Fibroblast of the aortic adventitia (primary cell): ENCODE results near the gene SPATA22. TPM values are rescaled to one million over a fixed set of nuclear protein-coding genes. Genes with fewer than 3 reads are reported as not detected.
"Not testable (repeated sequence)": the region's sequence is repeated elsewhere in the genome, so short reads cannot be mapped to it uniquely, and the experiment has no call there.

Source experiments
- DNase-seq: peaks from one replicate; pipeline ENCODE4 v3.0.0-alpha.2; 2010; ENCODE audit warnings: low read depth
- H3K4me3 ChIP-seq: 2 replicates; pipeline ENCODE4 v1.5.1; 2011; ENCODE audit warnings: low read depth, mild to moderate bottlenecking, control low read depth, low read length, moderate library complexity
- total RNA-seq: library from RNA; depleted of rRNA; stranded (reverse); fragments of >200 nt; gene quantifications from 2 replicates; pipeline ENCODE4 v1.2.3, GENCODE V29; 2012; ENCODE audit warnings: low replicate concordance
- TF ChIP-seq, protein P1 (sequence below): IDR thresholded peaks from 2 replicates; pipeline ENCODE4 v1.5.1; 2011; ENCODE audit warnings: mild to moderate bottlenecking, low read length, control low read depth, inconsistent platforms; ENCODE audit not compliant: insufficient read depth

Gene SPATA22
- total RNA-seq, 1 donor, result not detected

GRCh38 chr17:3440451-3440850 lies 31.2 kb downstream of the SPATA22 start:
- no peak overlapping the region for H3K4me3 ChIP-seq
- DNase-seq, result no peak
- TF ChIP-seq, protein P1, sequence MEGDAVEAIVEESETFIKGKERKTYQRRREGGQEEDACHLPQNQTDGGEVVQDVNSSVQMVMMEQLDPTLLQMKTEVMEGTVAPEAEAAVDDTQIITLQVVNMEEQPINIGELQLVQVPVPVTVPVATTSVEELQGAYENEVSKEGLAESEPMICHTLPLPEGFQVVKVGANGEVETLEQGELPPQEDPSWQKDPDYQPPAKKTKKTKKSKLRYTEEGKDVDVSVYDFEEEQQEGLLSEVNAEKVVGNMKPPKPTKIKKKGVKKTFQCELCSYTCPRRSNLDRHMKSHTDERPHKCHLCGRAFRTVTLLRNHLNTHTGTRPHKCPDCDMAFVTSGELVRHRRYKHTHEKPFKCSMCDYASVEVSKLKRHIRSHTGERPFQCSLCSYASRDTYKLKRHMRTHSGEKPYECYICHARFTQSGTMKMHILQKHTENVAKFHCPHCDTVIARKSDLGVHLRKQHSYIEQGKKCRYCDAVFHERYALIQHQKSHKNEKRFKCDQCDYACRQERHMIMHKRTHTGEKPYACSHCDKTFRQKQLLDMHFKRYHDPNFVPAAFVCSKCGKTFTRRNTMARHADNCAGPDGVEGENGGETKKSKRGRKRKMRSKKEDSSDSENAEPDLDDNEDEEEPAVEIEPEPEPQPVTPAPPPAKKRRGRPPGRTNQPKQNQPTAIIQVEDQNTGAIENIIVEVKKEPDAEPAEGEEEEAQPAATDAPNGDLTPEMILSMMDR, result no peak

- TF ChIP-seq, protein P1, result no peak
- no peak for DNase-seq
- H3K4me3 ChIP-seq, result no peak overlapping the region
These were observed 33.3 kb downstream of the SPATA22 start for GRCh38 chr17:3438368-3438767.

DNA sequence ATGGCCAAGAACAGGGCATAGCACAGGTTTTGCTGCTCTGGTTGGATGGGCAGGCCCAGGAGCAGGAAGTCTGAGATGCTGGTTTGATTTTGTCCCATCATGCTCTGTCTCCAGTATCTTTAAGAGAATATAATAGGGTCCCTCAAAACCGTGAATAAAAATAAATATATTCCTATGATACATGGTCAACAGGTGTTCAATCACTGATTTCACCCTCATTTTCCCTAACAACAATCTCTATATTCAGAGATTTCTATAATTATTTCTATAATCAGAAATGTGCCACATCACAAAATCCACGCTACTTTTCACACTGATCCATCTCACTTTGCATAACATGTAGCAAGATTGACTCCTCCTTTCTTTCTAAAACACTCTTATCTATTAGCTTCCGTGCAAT lies 37.9 kb downstream of the SPATA22 start, which contains the start of gene OR1E2:
Gene OR1E2, minus strand, starts transcription at position 101 of the 400 bp plus-strand sequence. Its CDS starts 0 bp downstream, at position 101.
- TF ChIP-seq, protein P1, result no peak
- no peak for DNase-seq
- H3K4me3 ChIP-seq, result no peak within 1 kb of the TSS

DNA sequence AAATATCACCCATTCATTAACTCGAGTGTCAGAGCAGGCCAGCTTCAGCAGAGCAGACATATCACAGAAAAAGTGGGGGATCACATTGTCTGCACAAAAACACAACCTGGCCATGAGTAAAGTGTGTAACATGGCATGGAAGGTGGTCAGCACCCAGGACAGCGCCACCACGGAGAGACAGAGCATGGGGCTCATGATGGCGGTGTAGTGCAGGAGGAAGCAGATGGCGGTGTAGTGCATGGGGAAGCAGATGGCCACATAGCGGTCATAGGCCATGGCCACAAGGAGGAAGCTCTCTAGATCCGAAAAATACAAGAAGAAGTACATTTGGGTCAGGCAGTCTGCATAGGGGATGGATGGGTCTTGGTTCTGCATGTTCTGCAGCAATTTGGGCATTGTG lies 38.4 kb downstream of the SPATA22 start:
- DNase-seq, H3K4me3 ChIP-seq: not testable (repeated sequence)

GRCh38 chr17:3418222-3418621 lies 53.4 kb downstream of the SPATA22 start:
- DNase-seq, result no peak
- TF ChIP-seq, protein P1, result no peak
- H3K4me3 ChIP-seq, result no peak overlapping the region

DNA sequence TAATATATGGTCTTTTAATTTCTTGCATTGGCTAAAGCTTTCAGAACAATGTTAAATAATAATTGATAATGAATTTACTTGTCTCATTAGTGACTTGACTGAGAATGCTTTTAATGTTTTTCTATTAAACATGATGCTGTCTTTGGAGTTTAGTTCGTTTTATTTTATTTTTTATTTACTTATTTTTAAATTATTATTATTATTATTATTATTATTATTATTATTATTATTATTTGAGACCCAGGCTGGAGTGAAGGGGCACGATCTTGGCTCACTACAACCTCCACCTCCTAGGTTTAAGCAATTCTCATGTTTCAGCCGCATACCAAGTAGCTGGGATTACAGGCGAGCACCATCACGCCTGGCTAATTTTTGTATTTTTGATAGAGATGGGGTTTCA lies 56.0 kb downstream of the SPATA22 start:
- no peak overlapping the region for H3K4me3 ChIP-seq
- no peak for DNase-seq
- TF ChIP-seq, protein P1, result no peak

DNA sequence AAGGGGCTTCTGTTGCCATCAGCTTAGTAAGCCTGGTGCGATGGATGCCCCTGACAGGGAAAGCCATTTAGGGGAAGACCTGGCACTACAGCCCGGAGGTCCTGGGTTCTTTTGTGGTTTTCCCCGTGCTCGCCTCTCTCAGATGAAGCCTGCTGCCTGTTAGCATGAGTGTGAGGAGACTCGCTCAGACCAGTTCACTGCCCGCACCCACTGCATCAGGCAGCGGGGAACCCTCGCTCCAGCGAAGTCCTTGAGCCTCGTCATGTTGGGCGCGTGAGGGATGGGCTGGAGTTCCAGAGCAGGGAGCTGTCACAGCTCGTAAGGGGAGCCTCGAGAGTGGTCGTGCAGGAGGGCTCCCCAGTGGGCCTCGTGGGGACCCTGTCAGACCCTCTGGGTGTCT lies 59.4 kb downstream of the SPATA22 start:
- DNase-seq, H3K4me3 ChIP-seq: not testable (repeated sequence)

- DNase-seq, result no peak
- H3K4me3 ChIP-seq, result no peak within 1 kb of the TSS
- TF ChIP-seq, protein P1, result no peak
These were observed 60.5 kb downstream of the SPATA22 start, which contains the start of gene OR3A3 for GRCh38 chr17:3411070-3411469. TSS of gene OR3A3 (plus strand) at chr17:3411370.

DNA sequence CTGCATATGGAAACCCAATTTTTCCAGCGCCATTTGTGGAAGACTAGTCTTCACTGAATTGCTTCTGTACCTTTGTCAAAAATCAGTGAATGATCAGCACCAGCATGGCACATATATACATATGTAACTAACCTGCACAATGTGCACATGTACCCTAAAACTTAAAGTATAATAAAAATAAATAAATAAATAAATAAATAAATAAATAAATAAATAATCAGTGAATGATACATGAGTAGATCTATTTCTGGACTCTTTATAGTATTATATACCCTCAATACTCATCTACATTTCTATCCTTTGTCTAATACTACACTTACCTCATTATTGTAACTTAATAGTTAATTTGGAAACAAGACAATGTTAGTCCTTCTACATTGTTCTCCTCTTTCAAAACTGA lies 67.8 kb downstream of the SPATA22 start:
- H3K4me3 ChIP-seq, DNase-seq: not testable (repeated sequence)
